HuH-7 (cell line): ENCODE results near the gene MEX3B.
A peak's percentile ranks its signal among the peaks of the same experiment; 100 is the strongest.

Experiments used
- DNase-seq: peaks from one replicate; pipeline ENCODE4 v3.0.0; 2011; ENCODE audit warnings: low spot score

MEX3B gene

GRCh38 chr15:82045892-82046665 lies at the start of gene MEX3B:
TSS of gene MEX3B (minus strand) at chr15:82046018. CDS start at chr15:82045705, 313 bp downstream.
- DNase-seq: peak; percentile 98

- no peak for DNase-seq
Measured at GRCh38 chr15:82093774-82094211, 48.0 kb upstream of the MEX3B start.

- no peak for DNase-seq
Measured at GRCh38 chr15:82093325-82093724, 47.5 kb upstream of the MEX3B start.

GRCh38 chr15:82091636-82092140 lies 45.9 kb upstream of the MEX3B start:
- DNase-seq: no peak

- no peak for DNase-seq
Measured at GRCh38 chr15:82086243-82086995, 40.6 kb upstream of the MEX3B start.

- no peak for DNase-seq
Measured at GRCh38 chr15:82081914-82082762, 36.3 kb upstream of the MEX3B start.

GRCh38 chr15:82080774-82081173 lies 35.0 kb upstream of the MEX3B start:
- no peak for DNase-seq

- DNase-seq: no peak
Measured at GRCh38 chr15:82079736-82080135, 33.9 kb upstream of the MEX3B start.

GRCh38 chr15:82074610-82075009 lies 28.8 kb upstream of the MEX3B start:
- no peak for DNase-seq

GRCh38 chr15:82072926-82073537 lies 27.2 kb upstream of the MEX3B start:
- no peak for DNase-seq

- DNase-seq: no peak
Measured at GRCh38 chr15:82066455-82066854, 20.6 kb upstream of the MEX3B start.

- no peak for DNase-seq
Measured at GRCh38 chr15:82064824-82065223, 19.0 kb upstream of the MEX3B start.

- DNase-seq: no peak
Measured at GRCh38 chr15:82062479-82063454, 16.9 kb upstream of the MEX3B start.

GRCh38 chr15:82060817-82061216 lies 15.0 kb upstream of the MEX3B start:
- DNase-seq: no peak

GRCh38 chr15:82058517-82059204 lies 12.8 kb upstream of the MEX3B start:
- DNase-seq: no peak

- no peak for DNase-seq
Measured at GRCh38 chr15:82058026-82058425, 12.2 kb upstream of the MEX3B start.

GRCh38 chr15:82056958-82057823 lies 11.4 kb upstream of the MEX3B start:
- DNase-seq: no peak

GRCh38 chr15:82052751-82053150 lies 6.9 kb upstream of the MEX3B start:
- DNase-seq: no peak

GRCh38 chr15:82051664-82052063 lies 5.8 kb upstream of the MEX3B start:
- DNase-seq: peak; percentile 32
